H1 (cell line): ENCODE data around the gene COL21A1. TPM values are rescaled to one million over a fixed set of nuclear protein-coding genes. Genes with fewer than 3 reads are reported as not detected.

Experiments used
- CTCF ChIA-PET: fragments of 300-600 bp; sonication (Branson Sonifier 250); formaldehyde crosslinking; loops from one replicate; lab custom pipeline; 2021; ENCODE audit not compliant: partially characterized antibody; lab: Charles Lee
- POLR2A ChIA-PET: fragments of 300-600 bp; sonication (Branson Sonifier 250); formaldehyde crosslinking; loops from one replicate; lab custom pipeline; 2021; ENCODE audit warnings: inconsistent platforms; ENCODE audit not compliant: partially characterized antibody; lab: Charles Lee
- DNase-seq, 2 experiments: peaks; one replicate each; pipeline versions ENCODE4 v3.0.0 to v3.0.0-alpha.2; 2010 to 2022; ENCODE audit warnings: low spot score in 2 of 2, low read depth in 1 of 2, mixed read lengths in 1 of 2
- FAIRE-seq: peaks from 2 replicates; lab custom pipeline; 2011; peaks lifted over from hg19 to GRCh38; lab: Jason Lieb, UNC
- H2AFZ ChIP-seq: 2 replicates; pipeline ENCODE4 v1.8.1; 2012; ENCODE audit warnings: low read length, inconsistent platforms
- H2AK5ac ChIP-seq: 2 replicates; pipeline ENCODE4 v1.6.1; 2013; ENCODE audit warnings: low read depth, low read length
- H2BK120ac ChIP-seq: replicated peaks from 2 replicates; pipeline ENCODE3; 2013; ENCODE audit warnings: low read depth, low read length, inconsistent platforms
- H2BK12ac ChIP-seq: 2 replicates; pipeline ENCODE4 v1.6.1; 2013; ENCODE audit warnings: low read depth, low read length
- H2BK15ac ChIP-seq: 2 replicates; pipeline ENCODE4 v1.6.1; 2013; ENCODE audit warnings: low read length
- H2BK20ac ChIP-seq: 2 replicates; pipeline ENCODE4 v1.6.1; 2013; ENCODE audit warnings: low read length
- H2BK5ac ChIP-seq: 2 replicates; pipeline ENCODE4 v1.6.1; 2013; ENCODE audit warnings: low read depth, low read length
- H3K14ac ChIP-seq: 2 replicates; pipeline ENCODE4 v1.6.1; 2013; ENCODE audit warnings: inconsistent platforms; ENCODE audit not compliant: insufficient read length
- H3K18ac ChIP-seq: 2 replicates; pipeline ENCODE4 v1.6.1; 2013; ENCODE audit warnings: low read length; ENCODE audit errors: extremely low read depth
- H3K23ac ChIP-seq: 2 replicates; pipeline ENCODE4 v1.6.1; 2013; ENCODE audit warnings: inconsistent platforms; ENCODE audit not compliant: insufficient read length
- H3K23me2 ChIP-seq: 2 replicates; pipeline ENCODE4 v1.6.1; 2013; ENCODE audit warnings: low read depth, low read length
- H3K27ac ChIP-seq: 2 replicates; pipeline ENCODE4 v1.6.1; 2011; ENCODE audit warnings: low read depth, low read length, inconsistent platforms
- H3K27me3 ChIP-seq, 4 experiments: replicated peaks in 1 of 4; 1 replicate in 1 of 4; 2 replicates in 3 of 4; pipeline versions ENCODE4 v1.6.1 to v1.8.1; 2011 to 2013; ENCODE audit warnings: low read length in 3 of 4, mild to moderate bottlenecking in 3 of 4, inconsistent platforms in 2 of 4, mixed read lengths in 2 of 4, moderate library complexity in 1 of 4; ENCODE audit not compliant: control insufficient read depth in 3 of 4, insufficient read depth in 3 of 4; ENCODE audit errors: extremely low read depth in 1 of 4
- H3K36me3 ChIP-seq, 4 experiments: 2 replicates each; pipeline versions ENCODE4 v1.6.1 to v1.8.1; 2011 to 2013; ENCODE audit warnings: mild to moderate bottlenecking in 4 of 4, low read length in 3 of 4, moderate library complexity in 2 of 4, control low read depth in 1 of 4, inconsistent platforms in 1 of 4; ENCODE audit not compliant: insufficient read depth in 4 of 4, control insufficient read depth in 2 of 4
- H3K4ac ChIP-seq: replicated peaks from 2 replicates; pipeline ENCODE3; 2013; ENCODE audit warnings: low read length, low read depth, mixed read lengths, inconsistent platforms; ENCODE audit not compliant: insufficient read length
- H3K4me1 ChIP-seq, 4 experiments: replicated peaks in 1 of 4; 1 replicate in 1 of 4; 2 replicates in 3 of 4; pipeline versions ENCODE4 v1.6.1 to v1.8.1; 2011 to 2013; ENCODE audit warnings: low read length in 3 of 4, inconsistent platforms in 2 of 4, mixed read lengths in 1 of 4; ENCODE audit not compliant: insufficient read depth in 4 of 4, control insufficient read depth in 3 of 4
- H3K4me2 ChIP-seq, 2 experiments: 2 replicates each; pipeline versions ENCODE4 v1.6.1 to v1.8.1; 2011 to 2013; ENCODE audit warnings: low read depth in 2 of 2, low read length in 2 of 2, control low read depth in 1 of 2, inconsistent platforms in 1 of 2, mild to moderate bottlenecking in 1 of 2; ENCODE audit not compliant: insufficient read depth in 1 of 2
- H3K4me3 ChIP-seq, 4 experiments: fragments of 200-600, 300-600 bp in 1 of 4; sonication (generic), shearing (Covaris generic), sonication (Bioruptor Twin) in 1 of 4; 2 replicates each; pipeline versions ENCODE4 v1.5.1 to v1.8.1; 2011 to 2016; ENCODE audit warnings: low read length in 4 of 4, low read depth in 3 of 4, control low read depth in 2 of 4, inconsistent platforms in 2 of 4, mild to moderate bottlenecking in 2 of 4, mixed read lengths in 1 of 4, moderate library complexity in 1 of 4; ENCODE audit not compliant: insufficient read depth in 2 of 4; ENCODE audit errors: extremely low read depth in 1 of 4
- H3K56ac ChIP-seq: replicated peaks from 2 replicates; pipeline ENCODE3; 2013; ENCODE audit warnings: low read depth, mild to moderate bottlenecking, mixed read lengths, low read length, inconsistent platforms; ENCODE audit not compliant: insufficient read length
- H3K79me1 ChIP-seq: 2 replicates; pipeline ENCODE4 v1.6.1; 2013; ENCODE audit warnings: low read depth, low read length, control low read depth
- H3K79me2 ChIP-seq, 2 experiments: 2 replicates each; pipeline versions ENCODE4 v1.6.1 to v1.8.1; 2012 to 2013; ENCODE audit warnings: low read length in 2 of 2, mild to moderate bottlenecking in 2 of 2, inconsistent platforms in 1 of 2; ENCODE audit not compliant: insufficient read depth in 2 of 2, control insufficient read depth in 1 of 2
- H3K9ac ChIP-seq, 4 experiments: replicated peaks in 1 of 4; 1 replicate in 1 of 4; 2 replicates in 3 of 4; pipeline versions ENCODE4 v1.6.1 to v1.8.1; 2011 to 2013; ENCODE audit warnings: low read depth in 3 of 4, low read length in 3 of 4, control low read depth in 2 of 4, mild to moderate bottlenecking in 2 of 4, moderate library complexity in 2 of 4, inconsistent platforms in 1 of 4; ENCODE audit errors: extremely low read depth in 1 of 4
- H3K9me3 ChIP-seq, 2 experiments: 2 replicates each; pipeline versions ENCODE4 v1.6.1 to v1.8.1; 2012 to 2013; ENCODE audit warnings: mild to moderate bottlenecking in 2 of 2, moderate library complexity in 2 of 2, control low read depth in 1 of 2, inconsistent platforms in 1 of 2, low read depth in 1 of 2, low read length in 1 of 2, mixed read lengths in 1 of 2; ENCODE audit not compliant: insufficient read depth in 2 of 2
- H4K20me1 ChIP-seq, 2 experiments: replicated peaks in 1 of 2; 2 replicates each; pipeline versions ENCODE3 to v1.8.1; 2011 to 2013; ENCODE audit warnings: inconsistent platforms in 2 of 2, low read length in 2 of 2, mild to moderate bottlenecking in 1 of 2; ENCODE audit not compliant: insufficient read depth in 2 of 2, control insufficient read depth in 1 of 2
- H4K5ac ChIP-seq: 2 replicates; pipeline ENCODE4 v1.6.1; 2013; ENCODE audit warnings: low read length, low read depth, mixed read lengths, inconsistent platforms; ENCODE audit not compliant: insufficient read length
- H4K8ac ChIP-seq: 2 replicates; pipeline ENCODE4 v1.8.0; 2013; ENCODE audit warnings: mild to moderate bottlenecking, moderate library complexity, low read length, inconsistent platforms; ENCODE audit not compliant: insufficient read depth; ENCODE audit errors: extremely low read depth
- H4K91ac ChIP-seq: replicated peaks from 2 replicates; pipeline ENCODE3; 2013; ENCODE audit warnings: low read length, mixed read lengths, inconsistent platforms; ENCODE audit not compliant: insufficient read length
- FOSL1 ChIP-seq: IDR thresholded peaks from 2 replicates; pipeline ENCODE4 v1.6.1; 2011; ENCODE audit warnings: mild to moderate bottlenecking, low read depth, low read length, moderate library complexity; ENCODE audit not compliant: insufficient read depth
- RXRA ChIP-seq: IDR thresholded peaks from 2 replicates; pipeline ENCODE4 v1.6.1; 2011; ENCODE audit warnings: low read depth, mild to moderate bottlenecking, low read length, moderate library complexity; ENCODE audit not compliant: insufficient read depth
- SRF ChIP-seq: IDR thresholded peaks from 2 replicates; pipeline ENCODE4 v1.6.1; 2011; ENCODE audit warnings: mild to moderate bottlenecking, low read depth, low read length, moderate library complexity
- YY1 ChIP-seq: IDR thresholded peaks from 2 replicates; pipeline ENCODE4 v1.6.1; 2011; ENCODE audit warnings: low read depth, mild to moderate bottlenecking, low read length
- WGBS, 2 experiments: shearing (Covaris generic) in 1 of 2; methylation state at CpG; one replicate each; pipeline versions ENCODE4 v1.1.6 to v1.1.7; 2013 to 2015; ENCODE audit warnings: low lambda C conversion rate in 2 of 2, mixed read lengths in 2 of 2, inconsistent platforms in 1 of 2, low coverage in 1 of 2, missing lambda C conversion rate in 1 of 2; ENCODE audit not compliant: insufficient replicate concordance in 2 of 2, insufficient coverage in 1 of 2, insufficient read length in 1 of 2; ENCODE audit errors: extremely low coverage in 1 of 2, missing lambda C conversion rate in 1 of 2; 5-methylcytosine and 5-hydroxymethylcytosine counted together
- polyA plus RNA-seq, 7 experiments: library from polyadenylated mRNA; depleted of rRNA in 3 of 7; stranded (reverse) in 5 of 7; unstranded in 2 of 7; fragments of >200 nt in 5 of 7; fragments of 200-250 nt in 2 of 7; gene quantifications; 1 replicate in 5 of 7; 2 replicates in 1 of 7; 4 replicates in 1 of 7; pipeline versions ENCODE4 v1.2.1 to v1.2.3, GENCODE V29; 2011 to 2013; ENCODE audit warnings: missing spikeins in 2 of 7, mixed read lengths in 2 of 7
- total RNA-seq: library from RNA; stranded (reverse); fragmentation: NEBNext Ultra II Directional; extraction: Animal tissue kit (Norgen Biotek cat#: 25700); gene quantifications from 2 replicates; pipeline ENCODE4 v1.2.1, GENCODE V29; 2021
- TF ChIP-seq, protein P1 (sequence below): IDR thresholded peaks from 2 replicates; pipeline ENCODE4 v1.6.1; 2012; ENCODE audit warnings: low read length, inconsistent platforms

COL21A1 gene
- total and polyA plus RNA-seq, 2 of the 8 experiments (the other 6 are each of a cell fraction or from before 2014, with no cell fraction given) = 1.6 to 3.4 TPM

DNA sequence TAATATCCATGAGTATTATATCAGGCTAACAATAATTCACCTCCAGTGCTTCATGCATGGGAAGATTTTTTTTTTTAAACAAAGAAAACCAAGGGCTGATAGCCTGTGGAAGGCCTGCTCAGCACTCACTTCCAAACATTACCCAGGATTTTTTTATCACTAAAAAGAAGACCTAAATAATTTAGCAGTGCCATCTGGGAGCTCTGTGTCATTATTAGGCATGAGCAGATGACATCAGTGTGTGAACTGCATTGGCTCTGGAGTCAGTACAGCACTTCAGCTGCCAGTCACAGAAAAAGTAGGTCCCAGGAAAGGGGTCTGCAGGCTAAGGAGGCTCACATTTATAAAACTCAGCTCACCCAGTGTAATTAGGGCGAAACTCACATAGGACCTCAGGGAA, 94.8 kb downstream of the COL21A1 start:
- H3K4ac ChIP-seq = no peak overlapping the region
- no peak overlapping the region for H2BK12ac ChIP-seq
- H4K91ac ChIP-seq = no peak overlapping the region
- H2BK5ac ChIP-seq = no peak overlapping the region
- H2BK120ac ChIP-seq = no peak overlapping the region
- DNase-seq (no peak), FAIRE-seq (no peak)
- no peak overlapping the region for H3K27ac ChIP-seq
- H4K8ac ChIP-seq = no peak overlapping the region
- H3K4me2 ChIP-seq = no peak overlapping the region
- H3K18ac ChIP-seq = no peak overlapping the region
- 100% methylated on average over 1 of the region's 1 CpG; no CpG with 5 or more reads in 1 of the 2 experiments for WGBS, 2 experiments
- H3K4me1 ChIP-seq = no peaks in the 10 kb centered on the region
- H3K14ac ChIP-seq = no peak overlapping the region
- no peak overlapping the region for H2BK20ac ChIP-seq
- H3K56ac ChIP-seq = no peak overlapping the region
- CTCF ChIA-PET = no interaction called here
- H3K4me3 ChIP-seq = no peak overlapping the region
- H3K9ac ChIP-seq = no peak overlapping the region
- H3K9me3 ChIP-seq = 0 out of 4 replicates have a peak, but pooled peaks cover 0 to 9% of the 10 kb centered on the region in 2 experiments
- H4K5ac ChIP-seq = no peak overlapping the region
- TF ChIP-seq, protein P1, sequence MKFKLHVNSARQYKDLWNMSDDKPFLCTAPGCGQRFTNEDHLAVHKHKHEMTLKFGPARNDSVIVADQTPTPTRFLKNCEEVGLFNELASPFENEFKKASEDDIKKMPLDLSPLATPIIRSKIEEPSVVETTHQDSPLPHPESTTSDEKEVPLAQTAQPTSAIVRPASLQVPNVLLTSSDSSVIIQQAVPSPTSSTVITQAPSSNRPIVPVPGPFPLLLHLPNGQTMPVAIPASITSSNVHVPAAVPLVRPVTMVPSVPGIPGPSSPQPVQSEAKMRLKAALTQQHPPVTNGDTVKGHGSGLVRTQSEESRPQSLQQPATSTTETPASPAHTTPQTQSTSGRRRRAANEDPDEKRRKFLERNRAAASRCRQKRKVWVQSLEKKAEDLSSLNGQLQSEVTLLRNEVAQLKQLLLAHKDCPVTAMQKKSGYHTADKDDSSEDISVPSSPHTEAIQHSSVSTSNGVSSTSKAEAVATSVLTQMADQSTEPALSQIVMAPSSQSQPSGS = no peak
- TF ChIP-seq RXRA = no peak
- TF ChIP-seq FOSL1 = no peak
- no peak for TF ChIP-seq SRF
- TF ChIP-seq YY1 = no peak
- H3K23me2 ChIP-seq = no peaks in the 10 kb centered on the region
- H3K36me3 ChIP-seq = no peaks in the 10 kb centered on the region; a peak in 1 of 8 replicates
- H2AFZ ChIP-seq = no peak overlapping the region
- POLR2A ChIA-PET = no interaction called here
- no peaks in the 10 kb centered on the region for H3K79me2 ChIP-seq
- no peak overlapping the region for H3K23ac ChIP-seq
- no peak overlapping the region for H2AK5ac ChIP-seq
- H2BK15ac ChIP-seq = no peak overlapping the region
- no peaks in the 10 kb centered on the region for H4K20me1 ChIP-seq
- H3K79me1 ChIP-seq = no peaks in the 10 kb centered on the region
- H3K27me3 ChIP-seq = no peaks in the 10 kb centered on the region
